Glomerular visceral epithelial cell (primary cell): Measurements from ENCODE around the gene ATAT1.

Experiments used
- DNase-seq: peaks from one replicate; pipeline ENCODE4 v3.0.0-alpha.2; 2016; ENCODE audit errors: extremely low spot score

The ATAT1 gene

GRCh38 chr6:30626484-30627366 is at the start of gene ATAT1:
TSS of gene ATAT1 (plus strand) at chr6:30626874.
- DNase-seq = peak; percentile 79

DNA sequence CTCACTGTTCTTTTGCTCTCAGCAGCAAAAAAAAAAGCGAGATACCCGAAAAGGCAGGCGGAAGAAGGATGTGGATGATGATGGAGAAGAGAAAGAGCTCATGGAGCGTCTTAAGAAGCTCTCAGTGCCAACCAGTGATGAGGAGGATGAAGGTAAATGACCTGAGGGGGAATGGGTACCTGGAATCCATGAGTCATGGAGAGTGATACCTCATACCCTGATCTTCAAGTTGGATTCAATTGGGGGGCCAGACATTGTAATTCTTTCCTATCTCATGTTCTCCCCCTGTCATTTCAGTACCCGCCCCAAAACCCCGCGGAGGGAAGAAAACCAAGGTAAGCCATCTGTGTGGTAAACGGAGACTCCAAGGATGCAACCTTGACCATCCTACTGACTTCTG is 48.6 kb upstream of the ATAT1 start:
- no peak for DNase-seq

- DNase-seq = no peak
These were observed 42.8 kb upstream of the ATAT1 start for GRCh38 chr6:30583921-30584320.

DNA sequence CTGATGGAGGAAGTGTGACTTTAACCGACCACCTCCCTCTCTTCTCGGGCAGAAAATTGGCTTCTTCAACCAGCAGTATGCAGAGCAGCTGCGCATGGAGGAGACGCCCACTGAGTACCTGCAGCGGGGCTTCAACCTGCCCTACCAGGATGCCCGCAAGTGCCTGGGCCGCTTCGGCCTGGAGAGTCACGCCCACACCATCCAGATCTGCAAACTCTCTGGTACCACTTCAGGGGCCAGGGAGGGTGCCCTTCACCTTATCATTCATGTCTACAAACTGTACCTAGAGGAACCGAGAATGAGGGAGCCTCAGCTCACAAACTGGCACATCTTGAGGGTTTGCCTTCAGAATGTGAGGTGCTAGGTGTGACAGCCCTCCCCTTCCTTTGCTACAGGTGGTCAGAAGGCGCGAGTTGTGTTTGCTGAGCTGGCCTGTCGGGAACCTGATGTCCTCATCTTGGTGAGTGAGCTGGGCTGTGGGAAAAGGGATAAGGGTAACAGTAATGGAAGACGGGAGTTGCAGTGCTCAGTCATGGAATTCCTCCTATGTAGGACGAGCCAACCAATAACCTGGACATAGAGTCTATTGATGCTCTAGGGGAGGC is 36.8 kb upstream of the ATAT1 start:
- no peak for DNase-seq

DNA sequence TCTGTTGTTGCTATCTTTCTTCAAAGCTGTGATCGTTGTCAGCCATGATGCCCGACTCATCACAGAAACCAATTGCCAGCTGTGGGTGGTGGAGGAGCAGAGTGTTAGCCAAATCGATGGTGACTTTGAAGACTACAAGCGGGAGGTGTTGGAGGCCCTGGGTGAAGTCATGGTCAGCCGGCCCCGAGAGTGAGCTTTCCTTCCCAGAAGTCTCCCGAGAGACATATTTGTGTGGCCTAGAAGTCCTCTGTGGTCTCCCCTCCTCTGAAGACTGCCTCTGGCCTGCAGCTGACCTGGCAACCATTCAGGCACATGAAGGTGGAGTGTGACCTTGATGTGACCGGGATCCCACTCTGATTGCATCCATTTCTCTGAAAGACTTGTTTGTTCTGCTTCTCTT is 36.2 kb upstream of the ATAT1 start:
- no peak for DNase-seq

DNA sequence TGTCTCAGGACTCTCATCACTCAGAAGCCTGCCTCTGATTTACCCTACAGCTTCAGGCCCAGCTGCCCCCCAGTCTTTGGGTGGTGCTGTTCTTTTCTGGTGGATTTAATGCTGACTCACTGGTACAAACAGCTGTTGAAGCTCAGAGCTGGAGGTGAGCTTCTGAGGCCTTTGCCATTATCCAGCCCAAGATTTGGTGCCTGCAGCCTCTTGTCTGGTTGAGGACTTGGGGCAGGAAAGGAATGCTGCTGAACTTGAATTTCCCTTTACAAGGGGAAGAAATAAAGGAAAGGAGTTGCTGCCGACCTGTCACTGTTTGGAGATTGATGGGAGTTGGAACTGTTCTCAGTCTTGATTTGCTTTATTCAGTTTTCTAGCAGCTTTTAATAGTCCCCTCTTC is 35.7 kb upstream of the ATAT1 start:
- DNase-seq = no peak

- no peak for DNase-seq
These were observed 34.4 kb upstream of the ATAT1 start for GRCh38 chr6:30592287-30592686.

GRCh38 chr6:30597315-30598144 is 29.1 kb upstream of the ATAT1 start:
- peak; percentile 77 for DNase-seq

- no peak for DNase-seq
These were observed 27.6 kb upstream of the ATAT1 start for GRCh38 chr6:30598912-30599624.

GRCh38 chr6:30599625-30600324 is 26.9 kb upstream of the ATAT1 start:
- DNase-seq = no peak

- DNase-seq = peak; percentile 27
These were observed 26.2 kb upstream of the ATAT1 start for GRCh38 chr6:30600451-30600961.

GRCh38 chr6:30601436-30601814 is 25.2 kb upstream of the ATAT1 start:
- DNase-seq = no peak

DNA sequence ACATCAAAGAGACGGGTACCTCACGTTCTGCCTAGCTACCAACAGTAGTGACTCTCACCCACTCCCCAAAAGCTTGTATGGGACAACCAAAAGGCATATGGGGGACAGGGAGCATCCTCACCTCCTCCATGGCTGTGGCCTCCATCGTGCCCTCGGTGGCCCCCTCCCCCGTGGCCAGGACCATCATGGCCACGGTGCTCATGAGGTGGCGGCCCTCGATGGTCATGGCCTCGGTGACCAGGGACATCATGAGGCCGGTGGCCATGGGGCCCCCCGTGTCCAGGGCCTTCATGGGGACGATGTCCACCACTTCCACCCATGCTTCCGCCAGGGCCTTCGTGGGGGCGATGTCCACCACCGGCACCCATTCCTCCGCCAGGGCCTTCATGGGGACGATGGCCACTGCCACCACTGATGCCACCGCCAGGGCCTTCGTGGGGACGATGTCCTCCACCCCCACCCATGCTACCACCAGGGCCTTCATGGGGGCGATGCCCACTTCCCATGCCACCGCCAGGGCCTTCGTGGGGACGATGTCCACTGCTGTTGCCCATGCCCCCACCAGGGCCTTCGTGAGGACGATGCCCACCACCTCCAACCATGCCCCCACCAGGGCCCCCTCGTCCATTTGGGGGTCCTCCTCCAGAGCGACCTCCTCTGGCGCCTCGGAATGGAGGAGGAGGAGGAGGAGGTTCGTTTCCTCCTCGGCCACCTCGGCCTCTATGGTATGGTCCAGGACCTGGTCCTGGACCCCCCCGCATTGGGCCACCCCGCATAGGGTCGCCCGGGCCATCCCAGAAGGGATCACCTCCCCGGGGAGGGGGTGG is 24.6 kb upstream of the ATAT1 start:
- DNase-seq = no peak

DNA sequence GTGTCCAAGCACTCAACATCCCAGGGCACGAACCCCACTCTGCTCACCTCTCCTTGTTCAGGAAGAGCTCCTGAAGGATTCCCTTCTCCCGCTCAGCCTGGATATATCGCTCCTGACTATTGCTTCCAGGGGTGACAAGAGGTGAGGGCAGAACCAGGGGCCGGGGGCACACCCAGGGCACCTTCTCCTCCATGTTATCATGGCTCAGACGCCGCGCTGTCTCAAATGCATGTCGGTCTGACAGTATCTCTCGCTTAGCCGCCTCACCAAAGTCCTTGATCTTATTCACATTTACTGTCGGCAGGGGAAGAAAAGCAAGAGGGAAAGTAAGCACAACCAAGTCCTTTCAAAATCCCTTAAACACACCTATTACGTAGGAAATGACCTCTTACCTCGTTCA is 22.7 kb upstream of the ATAT1 start:
- no peak for DNase-seq

- DNase-seq = no peak
These were observed 16.6 kb upstream of the ATAT1 start for GRCh38 chr6:30610065-30610464.

GRCh38 chr6:30611150-30611855 is 15.4 kb upstream of the ATAT1 start:
- no peak for DNase-seq

DNA sequence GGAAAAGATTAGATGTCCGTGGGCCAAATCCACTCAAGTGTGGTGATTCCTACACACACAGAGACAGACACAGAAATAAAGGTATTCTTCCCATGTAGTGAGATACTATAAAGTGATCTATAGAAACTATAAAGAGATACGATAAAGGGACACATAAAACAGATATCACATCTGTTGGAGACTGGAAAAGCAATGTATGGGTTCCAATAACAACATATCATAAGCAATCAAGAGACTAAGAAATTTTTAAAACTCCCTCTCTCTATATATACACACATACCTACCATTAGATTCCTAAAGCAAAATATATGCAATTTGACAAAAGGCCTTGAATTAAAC is 14.8 kb upstream of the ATAT1 start:
- DNase-seq = no peak

DNA sequence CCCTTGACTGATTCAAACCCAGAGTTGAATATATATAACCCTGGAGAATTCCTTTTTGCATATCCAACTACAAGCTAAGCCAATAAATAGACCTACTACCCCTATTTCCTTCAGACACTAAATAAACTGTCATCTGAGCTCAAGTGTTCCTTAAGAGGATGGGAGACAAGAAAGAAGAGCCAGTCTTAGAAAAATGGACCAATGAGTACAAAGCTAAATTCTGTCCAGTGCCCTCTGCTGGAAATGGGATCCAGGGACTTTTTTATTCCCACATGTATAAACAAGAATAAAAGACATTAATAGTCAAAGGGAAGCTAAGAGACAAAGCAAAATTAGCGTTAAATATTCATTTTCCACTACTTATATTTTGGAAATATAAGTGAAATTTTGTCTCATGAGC is 14.5 kb upstream of the ATAT1 start:
- peak; percentile 37 for DNase-seq

GRCh38 chr6:30612687-30613248 is 13.9 kb upstream of the ATAT1 start:
- peak; percentile 87 for DNase-seq
